HG03159 (cell line): ENCODE results near the gene KCNN2.

ENCODE experiments used
- ATAC-seq: cut with Tn5 transposase; IDR thresholded peaks from one replicate; pipeline ENCODE4 v1.9.1; 2021; ENCODE audit warnings: mild to moderate bottlenecking, moderate library complexity; ENCODE audit not compliant: unreplicated experiment

KCNN2 gene

DNA sequence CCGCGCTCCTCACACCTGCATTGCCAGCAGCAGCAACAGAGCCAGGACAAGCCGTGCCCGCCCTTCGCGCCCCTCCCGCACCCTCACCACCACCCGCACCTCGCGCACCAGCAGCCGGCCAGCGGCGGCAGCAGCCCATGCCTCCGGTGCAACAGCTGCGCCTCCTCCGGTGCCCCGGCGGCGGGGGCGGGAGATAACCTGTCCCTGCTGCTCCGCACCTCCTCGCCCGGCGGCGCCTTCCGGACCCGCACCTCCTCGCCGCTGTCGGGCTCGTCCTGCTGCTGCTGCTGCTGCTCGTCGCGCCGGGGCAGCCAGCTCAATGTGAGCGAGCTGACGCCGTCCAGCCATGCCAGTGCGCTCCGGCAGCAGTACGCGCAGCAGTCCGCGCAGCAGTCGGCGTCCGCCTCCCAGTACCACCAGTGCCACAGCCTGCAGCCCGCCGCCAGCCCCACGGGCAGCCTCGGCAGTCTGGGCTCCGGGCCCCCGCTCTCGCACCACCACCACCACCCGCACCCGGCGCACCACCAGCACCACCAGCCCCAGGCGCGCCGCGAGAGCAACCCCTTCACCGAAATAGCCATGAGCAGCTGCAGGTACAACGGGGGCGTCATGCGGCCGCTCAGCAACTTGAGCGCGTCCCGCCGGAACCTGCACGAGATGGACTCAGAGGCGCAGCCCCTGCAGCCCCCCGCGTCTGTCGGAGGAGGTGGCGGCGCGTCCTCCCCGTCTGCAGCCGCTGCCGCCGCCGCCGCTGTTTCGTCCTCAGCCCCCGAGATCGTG is 517 bp downstream of the KCNN2 start:
- peak; percentile 21 for ATAC-seq

DNA sequence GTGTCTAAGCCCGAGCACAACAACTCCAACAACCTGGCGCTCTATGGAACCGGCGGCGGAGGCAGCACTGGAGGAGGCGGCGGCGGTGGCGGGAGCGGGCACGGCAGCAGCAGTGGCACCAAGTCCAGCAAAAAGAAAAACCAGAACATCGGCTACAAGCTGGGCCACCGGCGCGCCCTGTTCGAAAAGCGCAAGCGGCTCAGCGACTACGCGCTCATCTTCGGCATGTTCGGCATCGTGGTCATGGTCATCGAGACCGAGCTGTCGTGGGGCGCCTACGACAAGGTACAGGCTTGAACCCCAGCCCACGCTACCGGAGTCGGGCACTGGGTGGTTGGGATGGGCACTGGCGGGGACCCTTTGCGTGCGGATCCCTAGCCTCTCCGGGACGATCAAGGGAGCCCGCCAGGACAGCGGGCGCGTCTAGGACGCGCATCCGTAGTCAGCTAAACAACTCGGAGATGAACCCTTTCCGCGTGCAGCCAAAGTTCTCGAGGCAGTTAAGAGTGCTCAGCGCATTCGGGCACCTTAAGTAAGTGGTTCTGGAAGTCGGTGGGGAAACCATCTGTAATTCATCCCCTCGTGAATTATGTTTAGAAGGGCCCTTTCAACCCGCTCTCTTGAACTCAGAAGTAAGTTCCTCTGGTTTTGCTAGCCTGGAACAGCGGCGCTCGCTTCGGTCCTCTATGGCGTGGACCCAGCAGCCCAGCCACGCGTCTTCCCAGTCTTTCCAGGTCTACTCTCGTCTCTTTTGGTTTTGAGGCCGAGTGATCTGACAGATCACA is 1.3 kb downstream of the KCNN2 start:
- no peak for ATAC-seq

DNA sequence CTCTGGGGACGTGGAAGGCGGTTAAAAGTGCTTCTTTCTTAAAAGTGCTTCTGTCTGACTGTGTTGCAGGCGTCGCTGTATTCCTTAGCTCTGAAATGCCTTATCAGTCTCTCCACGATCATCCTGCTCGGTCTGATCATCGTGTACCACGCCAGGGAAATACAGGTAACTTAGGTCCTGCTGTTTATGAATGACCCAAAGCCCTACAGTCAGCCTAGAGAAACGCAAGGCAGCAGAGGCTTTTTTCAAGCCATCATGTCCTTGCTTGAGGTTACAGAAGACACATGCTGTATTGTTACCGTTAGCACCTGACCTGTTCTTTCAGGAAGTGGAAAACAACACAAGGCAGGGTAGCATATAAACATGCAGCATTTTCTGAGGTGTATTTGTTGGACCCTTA is 2.0 kb downstream of the KCNN2 start:
- no peak for ATAC-seq

DNA sequence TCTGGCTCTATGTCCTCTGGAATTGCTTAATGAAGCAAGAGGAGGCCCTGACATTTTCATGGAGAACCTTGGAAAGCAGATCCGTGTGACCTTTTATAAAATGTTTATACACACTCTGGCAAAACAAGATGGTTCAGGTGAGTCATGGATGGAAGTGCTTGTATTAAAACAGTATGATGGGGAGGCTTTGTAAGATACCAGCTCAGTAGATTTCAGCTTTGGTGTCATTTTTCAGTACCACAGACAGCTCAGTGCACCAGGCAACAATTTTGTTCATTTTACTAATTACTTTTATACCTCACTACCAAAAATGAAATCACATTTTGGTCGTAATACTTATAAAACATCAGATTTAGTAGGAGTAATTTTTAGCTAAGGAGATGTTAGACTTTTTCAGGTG is 5.2 kb downstream of the KCNN2 start:
- ATAC-seq: no peak

DNA sequence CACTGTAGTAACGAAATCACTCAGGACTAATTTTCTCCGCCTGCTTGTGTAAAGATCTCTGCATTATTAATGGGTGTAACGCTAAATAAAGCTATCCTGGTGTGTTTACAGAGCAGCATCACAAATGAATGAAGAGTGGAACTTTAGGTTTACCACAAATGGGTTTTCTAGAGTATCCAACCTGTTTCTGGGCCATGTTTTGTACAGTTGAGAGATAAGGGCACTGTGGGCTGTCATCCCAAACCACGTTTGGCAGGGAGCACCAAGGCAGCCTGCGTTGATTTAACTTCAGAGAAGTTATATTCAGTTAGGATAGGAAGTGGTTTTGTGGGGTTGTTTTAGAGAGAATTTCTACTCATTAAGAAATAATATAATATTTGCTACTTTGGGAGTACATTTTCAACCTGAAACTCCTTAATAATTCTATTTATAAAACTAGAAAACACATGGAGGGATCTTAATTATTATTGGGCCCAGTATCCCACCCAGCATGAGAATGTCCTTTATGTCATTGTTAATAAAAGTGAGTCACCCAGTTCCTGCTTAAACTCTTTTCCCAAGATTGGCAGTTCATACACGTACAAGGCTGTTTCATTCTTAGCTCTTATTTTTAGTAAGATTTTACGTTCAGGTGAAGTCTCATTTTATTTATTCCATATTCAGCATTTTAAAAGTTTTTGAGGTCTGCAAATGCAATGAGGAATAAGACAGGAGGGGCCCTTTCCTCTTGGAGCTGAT is 8.0 kb downstream of the KCNN2 start:
- no peak for ATAC-seq

DNA sequence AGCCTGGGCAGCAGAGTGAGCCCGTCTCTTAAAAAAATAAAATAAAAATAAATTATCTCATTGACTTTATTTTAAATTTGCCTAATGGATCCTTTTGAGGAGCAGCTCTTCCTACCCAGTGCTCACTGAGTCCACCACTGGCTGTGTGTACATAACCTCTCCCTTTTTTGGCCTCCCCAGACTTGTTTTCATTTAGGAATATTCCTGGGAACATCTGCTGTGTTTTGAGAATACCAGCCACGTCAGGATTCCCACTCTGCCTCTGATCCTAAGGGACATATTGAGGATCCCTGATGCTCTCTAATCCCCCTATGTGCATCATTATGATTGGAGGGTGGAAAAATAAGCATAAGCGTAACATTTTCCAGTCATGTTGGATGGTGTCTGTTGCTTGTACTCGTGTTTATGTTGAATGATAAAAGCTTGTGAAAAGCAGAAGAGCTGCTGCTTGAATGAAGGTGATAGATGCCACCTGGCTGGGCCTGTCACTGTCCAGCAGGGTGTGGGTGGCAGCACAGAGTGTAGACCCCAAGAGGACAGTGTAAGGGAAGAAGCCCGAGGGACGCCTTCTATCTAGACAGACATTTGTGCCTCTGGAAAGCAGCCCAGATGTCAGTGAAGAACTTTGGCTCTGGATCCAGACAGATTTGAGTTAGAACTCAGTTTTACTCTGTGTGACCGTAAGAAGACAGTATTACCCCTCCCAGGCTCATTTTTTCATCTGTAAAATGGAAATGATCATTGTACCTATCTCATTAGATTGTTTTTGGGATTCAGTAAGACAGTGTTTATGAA is 15.4 kb downstream of the KCNN2 start:
- no peak for ATAC-seq

DNA sequence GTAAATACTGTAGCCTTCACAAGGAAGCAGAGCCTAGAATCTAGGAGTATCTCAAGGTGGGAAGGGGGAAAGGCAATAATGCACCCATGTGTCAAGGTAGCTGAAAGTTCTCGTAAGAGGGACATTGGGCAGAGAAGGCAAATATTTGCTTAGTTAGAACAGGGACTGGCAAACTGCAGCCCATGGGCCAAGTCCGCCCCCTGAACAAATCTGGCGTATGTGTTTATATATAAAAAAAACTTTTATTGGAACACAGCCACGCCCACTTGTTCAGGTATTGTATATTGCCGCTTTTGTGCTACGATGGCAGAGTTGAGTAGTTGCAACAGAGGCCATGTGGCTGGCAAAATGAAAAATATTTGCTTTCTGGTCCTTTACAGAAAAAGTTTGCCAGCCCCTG is 16.1 kb downstream of the KCNN2 start:
- ATAC-seq: no peak

DNA sequence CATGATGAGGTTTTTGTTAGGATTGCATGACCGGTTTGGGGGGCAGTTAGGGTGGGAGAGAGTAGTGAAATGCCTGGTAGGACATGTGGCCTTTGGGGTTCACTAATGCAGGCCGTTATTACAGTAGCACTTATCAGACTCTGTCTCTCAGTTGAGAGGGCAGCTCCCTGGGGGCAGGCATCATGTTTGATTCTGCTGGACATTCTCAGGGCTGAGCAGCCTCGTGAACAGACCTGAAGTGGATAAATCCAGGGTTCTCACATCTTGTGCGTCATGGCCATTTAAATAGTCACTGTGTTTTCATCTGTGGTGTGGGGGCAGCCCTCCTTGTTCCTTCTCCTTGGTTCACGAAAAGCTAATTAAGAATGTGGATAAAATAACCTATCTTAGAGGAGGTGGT is 18.9 kb downstream of the KCNN2 start:
- no peak for ATAC-seq

DNA sequence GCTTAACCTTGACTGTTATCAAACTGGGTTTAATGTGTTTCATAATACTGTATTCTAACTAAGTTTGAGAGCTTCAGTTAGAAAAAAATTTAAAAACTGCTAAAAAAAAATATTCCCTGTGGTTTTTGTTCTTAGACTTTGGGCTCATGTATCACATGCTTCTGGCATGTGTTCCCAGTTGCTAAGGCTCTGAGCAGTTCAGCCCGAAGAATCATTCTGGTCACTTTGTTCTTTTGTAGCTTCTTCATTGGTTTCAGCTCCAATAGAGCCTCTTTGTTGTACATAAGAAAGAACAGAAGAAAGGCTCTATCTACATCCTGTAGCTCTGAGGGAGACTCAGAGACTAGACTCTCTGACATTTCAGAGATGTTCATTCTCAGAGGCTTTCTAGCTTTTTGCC is 25.6 kb downstream of the KCNN2 start:
- ATAC-seq: no peak

DNA sequence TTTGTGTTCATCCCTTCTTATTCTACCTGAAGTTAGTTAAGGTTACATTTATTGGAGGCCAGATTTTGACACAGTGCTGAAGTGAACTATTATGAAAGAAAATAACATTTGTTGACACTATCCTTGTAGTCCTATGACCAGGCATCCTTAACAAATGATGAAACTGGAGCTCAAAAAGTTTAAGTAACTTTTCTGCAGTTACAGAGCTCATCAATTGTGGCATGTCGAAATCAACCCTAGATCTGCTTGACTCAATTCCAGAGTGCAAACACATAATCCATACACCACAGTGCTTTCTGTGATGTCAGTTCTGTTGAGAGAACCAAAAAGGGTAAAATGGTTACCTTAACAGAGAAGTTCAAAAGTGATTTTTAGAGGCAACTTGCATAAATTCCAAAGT is 28.6 kb downstream of the KCNN2 start:
- ATAC-seq: no peak

DNA sequence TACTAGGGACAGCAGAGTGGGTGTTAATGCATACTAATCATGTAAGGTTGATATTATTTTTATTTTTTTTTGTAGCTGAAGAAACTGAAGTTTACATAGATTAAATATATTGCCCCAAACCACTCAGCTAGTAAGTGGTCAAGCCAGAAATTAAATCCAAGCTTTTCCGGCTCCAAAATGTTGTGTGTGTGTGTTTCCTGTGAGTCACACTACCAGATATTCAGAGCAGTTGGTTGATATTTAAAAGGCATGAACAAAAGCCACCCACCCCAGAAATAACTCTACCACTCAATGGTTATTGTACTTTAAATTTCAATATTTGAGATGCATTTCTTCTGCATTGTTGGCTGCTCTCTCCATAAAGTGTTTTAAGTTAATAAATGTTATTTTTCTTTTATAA is 29.5 kb downstream of the KCNN2 start:
- no peak for ATAC-seq

DNA sequence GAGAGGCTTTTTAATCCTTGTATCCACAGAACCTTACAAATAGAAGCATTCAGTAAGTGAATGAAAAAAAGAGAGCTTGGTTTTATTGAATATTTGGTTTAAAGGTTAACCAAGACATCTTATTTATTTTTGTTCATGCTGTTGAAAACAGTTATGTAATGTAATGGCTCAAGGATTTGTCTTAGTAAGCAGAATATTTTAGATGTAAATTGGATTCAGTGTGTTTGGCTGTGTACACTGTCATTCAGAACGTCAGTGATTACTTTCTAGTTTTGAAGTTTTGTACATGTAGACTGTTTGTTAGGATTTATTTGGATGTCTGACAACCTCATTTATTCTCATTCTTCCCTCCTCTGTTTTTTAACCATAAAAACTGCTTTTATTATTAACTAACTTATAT is 31.3 kb downstream of the KCNN2 start:
- no peak for ATAC-seq

DNA sequence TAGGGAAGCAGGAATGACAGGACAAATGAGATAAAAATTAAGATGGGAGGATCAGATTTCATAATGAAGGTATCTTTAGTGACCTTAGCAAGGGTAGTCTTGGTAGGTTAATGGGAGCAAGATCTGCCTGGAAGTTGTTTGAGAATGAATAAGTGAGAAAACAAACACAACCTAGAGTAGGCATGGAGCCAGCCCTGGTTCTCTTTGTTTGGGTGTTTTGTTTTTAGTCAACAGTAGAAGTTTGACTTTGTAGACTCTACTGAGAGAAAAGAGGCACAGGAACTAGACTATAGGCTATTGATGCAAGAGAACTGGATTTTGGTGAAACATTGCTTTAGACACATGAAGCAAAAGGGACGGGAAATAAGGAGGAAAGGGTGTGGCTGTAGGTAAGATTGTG is 40.3 kb downstream of the KCNN2 start:
- no peak for ATAC-seq

DNA sequence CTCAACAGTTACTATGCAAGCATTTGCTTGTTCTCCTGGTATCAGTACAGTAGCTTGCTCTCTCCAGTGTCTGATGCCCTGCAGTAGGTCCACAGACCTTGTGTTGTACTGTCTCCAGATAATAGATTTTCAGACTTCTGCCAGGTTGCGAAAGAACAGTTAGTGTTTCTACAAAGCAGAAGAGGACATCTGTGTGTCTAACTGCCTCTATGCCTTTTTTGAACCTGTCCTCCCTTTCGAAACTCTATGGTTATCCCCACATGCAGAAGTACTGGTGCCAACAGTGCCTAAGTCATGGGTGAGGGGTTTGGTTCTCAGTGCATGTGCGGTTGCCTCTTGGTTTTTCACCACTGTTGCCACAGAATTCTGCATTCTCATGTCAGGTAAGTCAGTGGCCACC is 45.9 kb downstream of the KCNN2 start:
- no peak for ATAC-seq

DNA sequence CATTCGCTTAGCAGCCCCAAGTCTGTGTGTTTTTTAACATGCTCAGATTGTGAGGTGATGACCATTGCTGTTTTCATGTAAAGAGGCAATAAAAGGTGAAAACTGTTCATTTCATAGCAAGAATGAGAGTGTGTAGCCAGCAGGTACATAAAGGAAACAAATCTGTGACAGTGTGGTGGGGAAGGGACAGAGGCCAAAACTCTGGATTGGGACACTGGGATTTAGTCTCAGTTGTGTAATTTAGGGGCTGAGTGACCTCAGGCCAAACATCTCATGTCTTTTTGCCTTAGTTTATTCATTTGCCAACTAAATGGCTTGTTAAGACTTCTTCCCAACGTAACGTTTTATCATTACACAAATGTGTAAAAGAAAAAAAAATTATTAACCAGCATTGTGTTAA is 47.0 kb downstream of the KCNN2 start:
- ATAC-seq: no peak

DNA sequence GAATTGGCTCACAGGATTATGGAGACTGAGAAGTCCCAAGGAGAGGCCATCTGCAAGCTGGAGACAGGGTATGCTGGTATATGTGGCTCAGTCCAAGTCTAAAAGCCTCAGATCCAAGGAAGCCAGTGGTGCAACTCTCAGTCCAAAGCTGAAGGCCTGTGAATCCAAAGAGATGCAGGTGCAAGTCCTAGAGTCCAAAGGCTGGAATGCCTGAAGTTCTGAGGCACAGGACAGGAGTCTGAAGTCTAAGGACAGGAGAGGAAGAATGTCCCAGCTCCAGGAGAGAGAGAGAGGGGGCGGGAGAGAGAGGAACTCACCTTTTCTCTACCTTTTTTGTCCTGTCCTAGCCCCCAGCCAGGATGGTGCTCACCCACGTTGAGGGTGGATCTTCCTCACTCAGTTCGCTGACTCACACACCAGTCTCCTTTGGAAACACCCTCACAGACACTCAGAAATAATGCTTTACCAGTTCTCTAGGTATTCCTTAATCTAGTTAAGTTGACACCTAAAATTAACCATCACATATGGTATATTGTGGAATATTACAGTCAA is 49.6 kb downstream of the KCNN2 start:
- ATAC-seq: no peak

DNA sequence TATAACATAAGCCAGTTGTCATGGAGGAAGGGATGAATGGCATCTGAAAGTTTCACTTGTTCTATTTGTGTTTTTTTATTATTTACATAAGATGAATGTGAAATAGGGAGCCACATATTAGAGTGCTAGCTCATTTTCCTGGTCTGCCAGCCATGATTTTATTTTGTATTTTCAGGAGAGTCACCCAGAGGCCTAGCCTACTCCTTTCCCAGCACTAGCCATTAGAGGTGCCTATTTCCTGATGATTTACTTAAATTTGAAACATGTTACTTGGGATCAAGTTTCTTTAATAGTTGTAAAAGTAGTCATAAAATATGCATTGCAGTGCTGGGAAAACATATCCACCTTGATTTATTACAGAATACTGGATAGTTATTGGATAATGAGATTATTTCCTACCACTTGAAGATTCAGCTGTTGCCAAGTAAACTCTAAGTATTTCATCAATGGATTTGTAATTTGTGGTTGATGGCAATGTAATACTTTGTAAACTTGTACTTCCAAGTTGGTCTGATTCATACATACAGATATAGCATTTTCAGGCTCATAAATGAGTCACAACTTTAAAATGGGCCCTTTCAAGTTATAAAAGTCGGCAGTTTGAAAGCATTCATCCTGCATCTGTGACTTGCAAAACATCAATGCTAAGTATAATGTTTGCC is 50.8 kb downstream of the KCNN2 start:
- ATAC-seq: no peak

DNA sequence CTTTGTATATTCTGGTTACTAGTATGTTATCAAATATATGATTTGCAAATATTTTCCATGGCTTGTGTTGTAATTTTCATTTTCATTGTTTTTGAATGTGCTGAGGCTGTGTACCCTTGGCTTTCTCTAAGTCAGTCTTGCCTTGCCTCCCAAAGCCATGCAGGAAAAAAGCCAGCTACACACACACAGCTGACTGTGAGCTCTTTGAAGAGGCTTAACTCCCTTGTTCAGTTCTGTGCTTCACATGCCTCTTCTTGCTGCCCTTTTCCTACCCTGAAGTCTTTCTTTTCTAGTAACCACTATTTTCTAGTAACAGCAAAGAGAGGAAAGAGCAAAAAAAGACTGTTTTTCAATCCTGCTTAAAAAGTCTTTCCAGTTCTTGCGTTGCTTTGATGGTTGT is 53.9 kb downstream of the KCNN2 start:
- no peak for ATAC-seq

DNA sequence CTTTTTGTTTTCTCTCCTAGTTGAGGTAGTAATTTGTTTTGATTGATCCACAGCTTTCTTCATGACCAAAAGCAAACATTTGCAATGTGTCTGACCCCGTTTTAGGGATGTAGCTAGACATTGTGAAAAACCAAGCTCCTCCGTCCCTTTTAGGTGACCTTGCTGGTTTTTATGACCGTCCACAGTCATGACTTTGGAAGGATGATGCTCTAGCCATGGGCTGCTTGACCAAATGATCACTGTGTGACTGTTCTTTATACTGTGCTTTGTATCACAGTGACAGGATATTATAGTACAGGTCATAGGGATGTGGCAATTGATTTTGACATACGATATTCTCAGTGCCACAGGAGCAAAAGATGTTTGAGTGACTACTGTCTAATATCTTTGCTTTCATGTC is 54.4 kb downstream of the KCNN2 start:
- ATAC-seq: no peak

DNA sequence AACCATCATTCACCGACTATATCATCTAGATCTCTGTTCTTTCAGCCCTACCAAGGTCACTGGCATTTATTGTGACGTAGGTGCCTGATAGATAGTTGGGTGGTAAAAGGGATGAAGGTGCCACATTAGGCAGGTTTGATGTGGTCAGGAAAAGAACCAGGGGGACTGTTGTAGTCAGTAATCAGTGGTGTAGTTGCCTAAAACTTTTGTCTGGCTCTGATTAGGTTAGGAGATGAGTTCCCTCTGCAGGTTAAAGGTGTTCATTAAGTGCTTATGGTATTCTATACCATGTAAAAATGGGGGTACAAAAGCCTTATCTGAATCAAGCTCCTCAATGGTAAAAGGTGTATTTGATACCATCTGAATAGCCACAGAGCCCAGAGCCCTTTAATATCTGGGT is 55.6 kb downstream of the KCNN2 start:
- ATAC-seq: no peak
